KMS-11 (cell line): Measurements from ENCODE around the gene L3MBTL1.

ENCODE experiments used
- H2AFZ ChIP-seq: fragments of 200-600 bp; sonication (generic); 2 replicates; pipeline ENCODE4 v1.6.1; 2016; ENCODE audit warnings: antibody characterized with exemption, mixed run types, low read depth
- H3K27ac ChIP-seq: fragments of 200-600 bp; sonication (generic); 2 replicates; pipeline ENCODE4 v1.6.1; 2016; ENCODE audit warnings: mild to moderate bottlenecking, mixed run types
- H3K27me3 ChIP-seq: fragments of 200-600 bp; sonication (generic); 2 replicates; pipeline ENCODE4 v1.6.1; 2017; ENCODE audit warnings: mild to moderate bottlenecking, low read depth, mixed run types, moderate library complexity; ENCODE audit not compliant: insufficient read depth
- H3K36me3 ChIP-seq: fragments of 200-600 bp; sonication (generic); 2 replicates; pipeline ENCODE4 v1.6.1; 2017; ENCODE audit warnings: mild to moderate bottlenecking, mixed run types; ENCODE audit not compliant: insufficient read depth
- H3K4me1 ChIP-seq: fragments of 200-600 bp; sonication (generic); 2 replicates; pipeline ENCODE4 v1.6.1; 2016; ENCODE audit warnings: mild to moderate bottlenecking, low read depth, mixed run types; ENCODE audit not compliant: poor library complexity, severe bottlenecking
- H3K4me2 ChIP-seq: fragments of 200-600 bp; sonication (generic); 2 replicates; pipeline ENCODE4 v1.7.0; 2016; ENCODE audit warnings: mild to moderate bottlenecking, mixed run types
- H3K4me3 ChIP-seq: fragments of 200-600 bp; sonication (generic); IDR thresholded peaks from 2 replicates; pipeline ENCODE4 v1.6.1; 2017; ENCODE audit warnings: low read depth, low read length, mixed read lengths; ENCODE audit not compliant: insufficient read depth
- H3K79me2 ChIP-seq: fragments of 200-600 bp; sonication (generic); 2 replicates; pipeline ENCODE4 v1.6.1; 2016; ENCODE audit warnings: low read depth, mixed run types; ENCODE audit not compliant: insufficient read depth
- H3K9ac ChIP-seq: fragments of 200-600 bp; sonication (generic); 2 replicates; pipeline ENCODE4 v1.6.1; 2016; ENCODE audit warnings: mild to moderate bottlenecking, mixed run types
- H4K20me1 ChIP-seq: fragments of 200-600 bp; sonication (generic); 2 replicates; pipeline ENCODE4 v1.6.1; 2016; ENCODE audit warnings: mild to moderate bottlenecking, mixed run types; ENCODE audit not compliant: insufficient read depth
- TF ChIP-seq, protein P1 (sequence below): fragments of 200-600 bp; sonication (generic); conservative IDR thresholded peaks from 2 replicates; pipeline ENCODE4 v1.6.1; 2017; ENCODE audit warnings: low read depth, mild to moderate bottlenecking, antibody characterized with exemption, low read length, moderate library complexity, mixed read lengths

Gene L3MBTL1

DNA sequence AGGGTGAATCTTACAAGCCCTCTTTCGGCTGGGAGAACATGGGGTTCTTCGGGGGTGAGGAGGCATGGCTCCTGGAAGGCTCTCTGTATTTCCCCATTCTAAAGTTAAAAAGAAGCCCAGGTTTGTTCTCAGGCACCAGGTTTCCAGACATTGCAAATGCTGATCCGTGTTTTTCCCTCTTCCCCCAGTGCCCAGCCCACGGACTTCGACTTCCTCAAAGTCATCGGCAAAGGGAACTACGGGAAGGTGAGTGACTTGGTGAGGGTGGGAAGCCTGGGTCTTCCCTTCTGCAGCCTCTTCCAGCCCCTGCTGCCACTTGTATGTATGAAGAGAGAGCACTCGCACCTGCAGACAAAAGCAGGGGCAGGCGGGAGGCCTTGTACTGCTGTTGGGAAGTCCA is 60.0 kb downstream of the L3MBTL1 start:
- no peaks in the 10 kb centered on the region for H3K4me1 ChIP-seq
- H2AFZ ChIP-seq = no peak overlapping the region
- H3K4me2 ChIP-seq = no peak overlapping the region
- H3K36me3 ChIP-seq = no peaks in the 10 kb centered on the region
- H3K27me3 ChIP-seq = no peaks in the 10 kb centered on the region
- H3K9ac ChIP-seq = no peak overlapping the region
- H3K4me3 ChIP-seq = no peak overlapping the region
- TF ChIP-seq, protein P1, sequence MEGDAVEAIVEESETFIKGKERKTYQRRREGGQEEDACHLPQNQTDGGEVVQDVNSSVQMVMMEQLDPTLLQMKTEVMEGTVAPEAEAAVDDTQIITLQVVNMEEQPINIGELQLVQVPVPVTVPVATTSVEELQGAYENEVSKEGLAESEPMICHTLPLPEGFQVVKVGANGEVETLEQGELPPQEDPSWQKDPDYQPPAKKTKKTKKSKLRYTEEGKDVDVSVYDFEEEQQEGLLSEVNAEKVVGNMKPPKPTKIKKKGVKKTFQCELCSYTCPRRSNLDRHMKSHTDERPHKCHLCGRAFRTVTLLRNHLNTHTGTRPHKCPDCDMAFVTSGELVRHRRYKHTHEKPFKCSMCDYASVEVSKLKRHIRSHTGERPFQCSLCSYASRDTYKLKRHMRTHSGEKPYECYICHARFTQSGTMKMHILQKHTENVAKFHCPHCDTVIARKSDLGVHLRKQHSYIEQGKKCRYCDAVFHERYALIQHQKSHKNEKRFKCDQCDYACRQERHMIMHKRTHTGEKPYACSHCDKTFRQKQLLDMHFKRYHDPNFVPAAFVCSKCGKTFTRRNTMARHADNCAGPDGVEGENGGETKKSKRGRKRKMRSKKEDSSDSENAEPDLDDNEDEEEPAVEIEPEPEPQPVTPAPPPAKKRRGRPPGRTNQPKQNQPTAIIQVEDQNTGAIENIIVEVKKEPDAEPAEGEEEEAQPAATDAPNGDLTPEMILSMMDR = no peak
- H3K79me2 ChIP-seq = no peaks in the 10 kb centered on the region
- H4K20me1 ChIP-seq = no peaks in the 10 kb centered on the region
- no peak overlapping the region for H3K27ac ChIP-seq

DNA sequence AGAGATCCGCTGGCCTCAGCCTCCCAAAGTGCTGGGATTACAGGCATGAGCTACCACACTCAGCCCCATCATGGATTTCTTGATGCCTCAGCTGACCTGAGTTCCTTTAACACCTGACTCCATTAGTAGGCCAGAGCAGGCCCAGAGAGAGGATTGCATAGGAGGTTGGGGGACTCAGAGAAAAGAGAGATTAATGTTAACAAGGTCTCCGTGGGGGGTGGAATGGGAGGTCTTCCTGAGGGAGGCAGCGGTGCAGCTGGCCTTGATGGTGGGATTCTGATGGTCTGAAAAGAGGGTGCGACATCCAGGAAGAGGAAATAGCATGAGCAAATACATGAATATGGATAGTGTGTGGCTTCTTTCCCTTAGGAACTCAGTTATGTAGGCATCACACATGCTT is 61.2 kb downstream of the L3MBTL1 start:
- Histone ChIP-seq H3K27ac (no peak overlapping the region), H3K36me3 (no peaks in the 10 kb centered on the region), H3K4me2 (no peak overlapping the region), H3K9ac (no peak overlapping the region), H3K4me1 (no peaks in the 10 kb centered on the region), H4K20me1 (no peaks in the 10 kb centered on the region), H2AFZ (no peak overlapping the region), H3K79me2 (no peaks in the 10 kb centered on the region), H3K4me3 (no peak overlapping the region), H3K27me3 (no peaks in the 10 kb centered on the region)
- TF ChIP-seq, protein P1 = no peak

DNA sequence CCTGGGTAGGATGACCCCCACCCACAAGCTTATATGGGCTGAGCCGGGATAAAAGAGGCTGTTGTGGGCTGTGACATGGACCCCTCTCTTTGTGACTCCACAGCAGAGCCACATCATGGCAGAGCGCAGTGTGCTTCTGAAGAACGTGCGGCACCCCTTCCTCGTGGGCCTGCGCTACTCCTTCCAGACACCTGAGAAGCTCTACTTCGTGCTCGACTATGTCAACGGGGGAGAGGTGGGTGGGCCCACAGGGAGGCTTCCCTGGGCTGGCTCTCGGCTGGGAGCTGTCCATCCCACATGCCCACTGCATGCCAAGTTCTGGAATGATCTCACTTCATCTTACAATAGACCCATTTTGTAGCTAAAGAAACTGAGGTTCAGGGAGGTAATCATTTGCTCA is 61.8 kb downstream of the L3MBTL1 start:
- Histone ChIP-seq H3K36me3 (no peaks in the 10 kb centered on the region), H3K9ac (no peak overlapping the region), H3K4me3 (no peak overlapping the region), H3K4me2 (no peak overlapping the region), H3K27me3 (no peaks in the 10 kb centered on the region), H2AFZ (no peak overlapping the region), H4K20me1 (no peaks in the 10 kb centered on the region), H3K79me2 (no peaks in the 10 kb centered on the region), H3K27ac (no peak overlapping the region), H3K4me1 (no peaks in the 10 kb centered on the region)
- TF ChIP-seq, protein P1 = no peak

DNA sequence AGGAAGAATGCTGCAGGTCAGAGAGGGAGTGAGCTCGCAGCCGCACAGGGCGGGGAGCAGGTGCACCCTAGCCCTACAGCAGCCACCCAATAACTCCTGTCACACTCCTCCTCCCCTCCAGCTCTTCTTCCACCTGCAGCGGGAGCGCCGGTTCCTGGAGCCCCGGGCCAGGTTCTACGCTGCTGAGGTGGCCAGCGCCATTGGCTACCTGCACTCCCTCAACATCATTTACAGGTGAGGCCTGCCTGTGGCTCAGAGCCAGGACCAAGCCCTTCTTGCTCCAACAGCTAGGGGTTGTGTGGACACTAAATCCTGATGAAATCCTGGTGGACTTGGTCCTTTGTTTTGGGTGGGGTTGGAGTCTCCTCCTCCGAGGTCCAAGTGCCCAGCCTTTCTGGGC is 63.0 kb downstream of the L3MBTL1 start:
- Histone ChIP-seq H3K79me2 (no peaks in the 10 kb centered on the region), H3K4me1 (peaks cover 2% of the 10 kb centered on the region), H4K20me1 (no peaks in the 10 kb centered on the region), H3K9ac (no peak overlapping the region), H2AFZ (no peak overlapping the region), H3K36me3 (no peaks in the 10 kb centered on the region), H3K27ac (no peak overlapping the region), H3K4me3 (no peak overlapping the region), H3K27me3 (no peaks in the 10 kb centered on the region), H3K4me2 (no peak overlapping the region)
- TF ChIP-seq, protein P1 = no peak
